ENCODE data around the gene CD3D.

DNA sequence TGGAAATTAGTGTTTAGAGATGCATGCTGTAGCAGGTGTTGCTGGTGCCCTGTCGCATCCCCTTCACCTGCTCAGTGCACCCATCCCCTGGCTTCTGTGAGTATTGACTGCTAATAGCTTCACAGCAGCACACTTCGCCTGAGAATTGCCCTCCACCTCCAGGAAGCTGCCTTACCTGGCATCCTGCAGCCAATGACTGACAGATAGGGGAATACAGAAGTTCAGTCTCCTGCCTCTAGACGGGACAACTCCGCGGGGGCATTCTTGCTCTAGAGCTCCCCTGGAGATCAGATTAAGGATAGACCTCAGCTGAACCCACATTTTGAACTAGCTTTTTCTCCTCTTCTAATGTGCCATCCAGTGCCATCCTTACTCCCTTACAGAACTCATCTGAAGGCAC, 47.3 kb downstream of the CD3D start:
- TF ChIP-seq RFX5 (IDR thresholded peaks at IDR 0.05; ENCODE audit: low read depth, low read length) (no peak), RAD21 (IDR thresholded peaks at IDR 0.05; ENCODE audit: low read length) (no peak), MAFK (IDR thresholded peaks at IDR 0.05; ENCODE audit: low read depth, low read length) (no peak), POLR2A (IDR thresholded peaks at IDR 0.05; ENCODE audit: low read depth, low read length) (no peak), RCOR1 (IDR thresholded peaks at IDR 0.05; ENCODE audit: insufficient replicate concordance, low read length) (no peak), SMC3 (IDR thresholded peaks at IDR 0.05; ENCODE audit: low read depth, low read length) (no peak), BHLHE40 (IDR thresholded peaks at IDR 0.05; ENCODE audit: low read depth, low read length) (no peak), FOS (IDR thresholded peaks at IDR 0.05; ENCODE audit: low read depth, low read length) (no peak), CHD1 (IDR thresholded peaks at IDR 0.05; ENCODE audit: low read depth, low read length) (no peak)
- TF ChIP-seq, protein P1, sequence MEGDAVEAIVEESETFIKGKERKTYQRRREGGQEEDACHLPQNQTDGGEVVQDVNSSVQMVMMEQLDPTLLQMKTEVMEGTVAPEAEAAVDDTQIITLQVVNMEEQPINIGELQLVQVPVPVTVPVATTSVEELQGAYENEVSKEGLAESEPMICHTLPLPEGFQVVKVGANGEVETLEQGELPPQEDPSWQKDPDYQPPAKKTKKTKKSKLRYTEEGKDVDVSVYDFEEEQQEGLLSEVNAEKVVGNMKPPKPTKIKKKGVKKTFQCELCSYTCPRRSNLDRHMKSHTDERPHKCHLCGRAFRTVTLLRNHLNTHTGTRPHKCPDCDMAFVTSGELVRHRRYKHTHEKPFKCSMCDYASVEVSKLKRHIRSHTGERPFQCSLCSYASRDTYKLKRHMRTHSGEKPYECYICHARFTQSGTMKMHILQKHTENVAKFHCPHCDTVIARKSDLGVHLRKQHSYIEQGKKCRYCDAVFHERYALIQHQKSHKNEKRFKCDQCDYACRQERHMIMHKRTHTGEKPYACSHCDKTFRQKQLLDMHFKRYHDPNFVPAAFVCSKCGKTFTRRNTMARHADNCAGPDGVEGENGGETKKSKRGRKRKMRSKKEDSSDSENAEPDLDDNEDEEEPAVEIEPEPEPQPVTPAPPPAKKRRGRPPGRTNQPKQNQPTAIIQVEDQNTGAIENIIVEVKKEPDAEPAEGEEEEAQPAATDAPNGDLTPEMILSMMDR (conservative IDR thresholded peaks at IDR 0.05; ENCODE audit: low read depth, low read length) = no peak
- TF ChIP-seq, protein P2, sequence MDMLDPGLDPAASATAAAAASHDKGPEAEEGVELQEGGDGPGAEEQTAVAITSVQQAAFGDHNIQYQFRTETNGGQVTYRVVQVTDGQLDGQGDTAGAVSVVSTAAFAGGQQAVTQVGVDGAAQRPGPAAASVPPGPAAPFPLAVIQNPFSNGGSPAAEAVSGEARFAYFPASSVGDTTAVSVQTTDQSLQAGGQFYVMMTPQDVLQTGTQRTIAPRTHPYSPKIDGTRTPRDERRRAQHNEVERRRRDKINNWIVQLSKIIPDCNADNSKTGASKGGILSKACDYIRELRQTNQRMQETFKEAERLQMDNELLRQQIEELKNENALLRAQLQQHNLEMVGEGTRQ (IDR thresholded peaks at IDR 0.05; ENCODE audit: low read depth, low read length) = no peak
- TF ChIP-seq, protein P3, sequence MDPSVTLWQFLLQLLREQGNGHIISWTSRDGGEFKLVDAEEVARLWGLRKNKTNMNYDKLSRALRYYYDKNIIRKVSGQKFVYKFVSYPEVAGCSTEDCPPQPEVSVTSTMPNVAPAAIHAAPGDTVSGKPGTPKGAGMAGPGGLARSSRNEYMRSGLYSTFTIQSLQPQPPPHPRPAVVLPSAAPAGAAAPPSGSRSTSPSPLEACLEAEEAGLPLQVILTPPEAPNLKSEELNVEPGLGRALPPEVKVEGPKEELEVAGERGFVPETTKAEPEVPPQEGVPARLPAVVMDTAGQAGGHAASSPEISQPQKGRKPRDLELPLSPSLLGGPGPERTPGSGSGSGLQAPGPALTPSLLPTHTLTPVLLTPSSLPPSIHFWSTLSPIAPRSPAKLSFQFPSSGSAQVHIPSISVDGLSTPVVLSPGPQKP (IDR thresholded peaks at IDR 0.05; ENCODE audit: borderline replicate concordance, low read depth, low read length) = no peak
